ENCODE results near the gene SPAG16. TPM values are rescaled to one million over a fixed set of nuclear protein-coding genes. Genes with fewer than 3 reads are reported as not detected.

Gene SPAG16
- polyA plus RNA-seq, 3 donors from 2014 or later, result 9.7 to 18.6 (median 11.5) TPM

- Mint-ChIP-seq H3K4me1 (no peaks in the 10 kb centered on the region), H3K36me3 (no peaks in the 10 kb centered on the region), H3K27me3 (ENCODE audit: low read depth in 3 of 3) (no peaks in the 10 kb centered on the region), H3K4me3 (no peak overlapping the region), H3K27ac (no peak overlapping the region), H3K9me3 (peaks cover 0 to 8% (median 0%) of the 10 kb centered on the region in 6 donors)
- no peak for DNase-seq
Observed at GRCh38 chr2:214379227-214379626, 1095.0 kb downstream of the SPAG16 start.

- no peaks in the 10 kb centered on the region for H3K36me3 Mint-ChIP-seq
- no peak overlapping the region for H3K27ac Mint-ChIP-seq
- H3K4me3 Mint-ChIP-seq, result no peak overlapping the region
- no peaks in the 10 kb centered on the region for H3K4me1 Mint-ChIP-seq
- H3K27me3 Mint-ChIP-seq (ENCODE audit: low read depth in 3 of 3), result no peaks in the 10 kb centered on the region
- peaks cover 0 to 4% (median 0%) of the 10 kb centered on the region in 6 donors for H3K9me3 Mint-ChIP-seq
- no peak for DNase-seq
Observed at GRCh38 chr2:214380681-214381080, 1096.4 kb downstream of the SPAG16 start.

- Mint-ChIP-seq H3K27me3 (ENCODE audit: low read depth in 3 of 3) (no peaks in the 10 kb centered on the region), H3K27ac (no peak overlapping the region), H3K4me1 (no peaks in the 10 kb centered on the region)
Observed at GRCh38 chr2:214382229-214382628, 1098.0 kb downstream of the SPAG16 start.

GRCh38 chr2:214386720-214387119 is 1102.5 kb downstream of the SPAG16 start:
- no peaks in the 10 kb centered on the region for H3K4me1 Mint-ChIP-seq
- H3K4me3 Mint-ChIP-seq, result no peak overlapping the region
- H3K27ac Mint-ChIP-seq, result no peak overlapping the region
- no peaks in the 10 kb centered on the region for H3K36me3 Mint-ChIP-seq
- peaks cover 0 to 4% (median 2%) of the 10 kb centered on the region in 6 donors for H3K9me3 Mint-ChIP-seq
- no peak for DNase-seq
- no peaks in the 10 kb centered on the region for H3K27me3 Mint-ChIP-seq (ENCODE audit: low read depth in 3 of 3)

More at GRCh38 chr2:214382229-214382628, 1098.0 kb downstream of the SPAG16 start:
- Mint-ChIP-seq H3K36me3 (no peaks in the 10 kb centered on the region), H3K9me3 (peaks cover 0 to 3% (median 0%) of the 10 kb centered on the region in 6 donors), H3K4me3 (no peak overlapping the region)
- DNase-seq, result no peak

DNA sequence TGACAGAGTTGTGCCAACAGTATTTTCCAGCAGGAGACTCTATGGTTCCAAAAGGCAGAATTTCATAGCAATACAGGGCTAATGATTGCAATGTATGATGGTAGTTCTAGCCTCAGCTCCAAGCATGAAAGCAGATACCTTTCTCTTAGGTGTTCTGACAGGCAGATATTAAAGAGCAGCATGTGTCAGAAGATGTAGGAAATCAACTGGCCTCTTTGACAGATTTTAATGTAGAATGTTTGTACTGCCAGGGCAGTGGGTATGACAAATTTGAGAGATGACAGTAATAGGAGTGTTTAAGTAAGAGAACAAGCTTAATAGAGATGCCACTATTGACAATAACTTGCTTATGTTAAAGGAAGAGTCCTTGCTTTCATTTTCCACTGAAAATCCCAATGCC is 1105.1 kb downstream of the SPAG16 start:
- Mint-ChIP-seq H3K9me3 (peaks cover 0 to 6% (median 3%) of the 10 kb centered on the region in 6 donors), H3K27me3 (ENCODE audit: low read depth in 3 of 3) (no peaks in the 10 kb centered on the region), H3K4me3 (no peak overlapping the region), H3K27ac (no peak overlapping the region), H3K4me1 (no peaks in the 10 kb centered on the region), H3K36me3 (no peaks in the 10 kb centered on the region)
- DNase-seq, result no peak

DNA sequence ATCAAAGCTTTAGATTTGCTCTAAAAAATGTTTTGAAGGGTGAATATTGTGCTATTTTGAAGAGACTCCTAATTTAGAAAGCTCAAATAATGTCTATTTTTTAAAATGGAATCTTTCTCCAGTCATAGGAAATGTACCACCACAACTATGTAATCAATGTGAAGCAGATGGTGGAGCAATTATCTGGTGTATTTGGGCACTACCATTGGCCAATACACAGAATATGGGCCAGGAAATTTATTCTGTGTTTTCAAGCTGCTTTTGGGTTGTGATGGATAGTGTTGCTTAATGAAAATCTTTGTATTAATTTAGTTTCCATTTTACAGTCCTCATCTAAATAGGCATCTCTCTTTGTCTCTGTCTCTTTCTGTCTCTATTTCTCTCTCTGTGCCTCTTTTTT is 1109.5 kb downstream of the SPAG16 start:
- Mint-ChIP-seq H3K9me3 (peaks cover 2 to 15% (median 4%) of the 10 kb centered on the region in 6 donors), H3K36me3 (no peaks in the 10 kb centered on the region), H3K27me3 (ENCODE audit: low read depth in 3 of 3) (no peaks in the 10 kb centered on the region), H3K4me3 (no peak overlapping the region), H3K27ac (no peak overlapping the region), H3K4me1 (no peaks in the 10 kb centered on the region)
- DNase-seq, result no peak

DNA sequence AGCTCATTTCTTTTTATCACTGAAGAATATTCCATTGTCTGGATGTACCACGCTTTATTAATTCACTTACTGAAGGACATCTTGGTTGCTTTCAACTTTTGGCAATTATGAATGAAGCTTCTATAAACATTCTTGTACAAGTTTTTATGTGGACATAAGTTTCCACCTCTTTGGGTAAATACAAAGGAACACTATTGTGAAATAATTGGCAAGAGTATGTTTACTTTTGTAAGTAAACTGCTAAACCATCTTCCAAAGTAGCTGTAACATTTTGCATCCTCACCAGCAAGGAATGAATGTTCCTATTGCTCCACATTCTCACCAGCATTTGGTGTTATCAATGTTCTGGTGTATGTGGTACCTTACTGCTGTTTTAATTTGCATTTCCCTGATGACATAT is 1110.8 kb downstream of the SPAG16 start:
- Mint-ChIP-seq H3K27me3 (ENCODE audit: low read depth in 3 of 3) (no peaks in the 10 kb centered on the region), H3K9me3 (peaks cover 2 to 12% (median 4%) of the 10 kb centered on the region in 6 donors)

DNA sequence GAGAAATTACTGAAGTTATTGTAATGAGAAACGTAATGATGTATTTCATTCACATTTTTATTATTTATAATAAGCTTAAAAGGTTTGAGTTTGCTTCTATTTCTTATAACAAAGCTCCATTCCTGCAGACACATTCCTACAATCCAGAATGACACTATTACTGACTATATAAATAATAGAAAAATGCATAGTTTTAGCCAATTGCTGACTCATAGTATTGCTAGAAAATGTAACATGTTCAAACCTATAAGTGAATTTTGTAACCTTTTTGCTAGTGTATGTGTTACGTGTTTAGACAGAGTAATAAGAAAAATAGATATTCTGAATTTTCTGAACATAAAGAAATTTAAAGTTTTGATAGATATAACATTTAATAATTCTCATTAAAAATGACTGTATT is 1117.3 kb downstream of the SPAG16 start:
- Mint-ChIP-seq H3K27ac (no peak overlapping the region), H3K36me3 (no peaks in the 10 kb centered on the region)

More for the DNA sequence above, 1110.8 kb downstream of the SPAG16 start:
- H3K27ac Mint-ChIP-seq, result no peak overlapping the region
- H3K4me3 Mint-ChIP-seq, result no peak overlapping the region
- DNase-seq, result no peak
- no peaks in the 10 kb centered on the region for H3K36me3 Mint-ChIP-seq
- no peaks in the 10 kb centered on the region for H3K4me1 Mint-ChIP-seq

GRCh38 chr2:214410128-214410775 is 1126.0 kb downstream of the SPAG16 start:
- Mint-ChIP-seq H3K27ac (no peak overlapping the region), H3K4me3 (no peak overlapping the region), H3K4me1 (no peaks in the 10 kb centered on the region), H3K9me3 (peaks cover 0 to 11% (median 0%) of the 10 kb centered on the region in 6 donors), H3K36me3 (no peaks in the 10 kb centered on the region), H3K27me3 (ENCODE audit: low read depth in 3 of 3) (no peaks in the 10 kb centered on the region)
- no peak for DNase-seq

More for the DNA sequence above, 1117.3 kb downstream of the SPAG16 start:
- Mint-ChIP-seq H3K27me3 (ENCODE audit: low read depth in 3 of 3) (no peaks in the 10 kb centered on the region), H3K9me3 (peaks cover 0 to 12% (median 3%) of the 10 kb centered on the region in 6 donors), H3K4me1 (no peaks in the 10 kb centered on the region), H3K4me3 (no peak overlapping the region)
- DNase-seq, result no peak

DNA sequence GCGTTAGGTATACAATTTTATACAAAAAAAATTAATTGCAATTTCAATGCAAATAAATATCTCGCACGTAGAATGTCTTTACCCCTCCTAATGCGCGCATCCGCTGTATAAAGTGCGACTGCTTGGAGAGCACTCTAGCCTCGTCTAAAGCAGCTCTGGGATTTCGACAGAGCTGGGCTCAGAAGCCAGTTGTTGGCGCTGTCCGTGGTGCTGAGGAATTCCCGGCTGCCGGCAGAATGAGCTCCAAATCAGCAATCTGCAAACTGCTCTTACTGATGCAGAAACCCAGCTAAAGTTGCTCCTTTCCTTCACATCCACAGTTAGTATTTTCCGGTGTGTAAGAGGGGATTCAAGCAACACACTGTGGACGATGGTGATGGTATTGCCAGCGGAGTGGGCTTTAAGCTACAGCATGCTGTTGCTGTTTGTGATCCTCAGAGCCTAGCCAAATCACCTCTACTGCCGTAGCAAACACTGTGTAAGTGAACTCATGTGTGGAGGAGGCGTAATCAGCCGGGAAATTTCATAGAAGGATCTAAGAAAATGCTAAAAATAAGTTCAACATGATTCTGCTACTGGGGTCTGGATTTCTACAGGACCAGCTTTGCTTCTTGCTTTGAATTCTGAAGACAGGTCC is 1126.8 kb downstream of the SPAG16 start, which contains the start of gene VWC2L:
Gene VWC2L, plus strand, starts transcription at position 137 of the 637 bp plus-strand sequence. CDS start 3,140 bp downstream, outside the sequence.
- DNase-seq, result no peak
- Mint-ChIP-seq H3K9me3 (peaks cover 0 to 12% (median 0%) of the 10 kb centered on the region in 6 donors), H3K4me1 (no peaks in the 10 kb centered on the region), H3K27ac (no peak within 1 kb of the TSS), H3K36me3 (no peaks in the 10 kb centered on the region), H3K4me3 (no peak within 1 kb of the TSS), H3K27me3 (ENCODE audit: low read depth in 3 of 3) (no peaks in the 10 kb centered on the region)

- H3K4me3 Mint-ChIP-seq, result no peak overlapping the region
- H3K27me3 Mint-ChIP-seq (ENCODE audit: low read depth in 3 of 3), result no peaks in the 10 kb centered on the region
- H3K36me3 Mint-ChIP-seq, result no peaks in the 10 kb centered on the region
- DNase-seq, result no peak
- H3K9me3 Mint-ChIP-seq, result peaks cover 0 to 12% (median 0%) of the 10 kb centered on the region in 6 donors
- no peak overlapping the region for H3K27ac Mint-ChIP-seq
- H3K4me1 Mint-ChIP-seq, result no peaks in the 10 kb centered on the region
Observed at GRCh38 chr2:214412679-214413078, 1128.4 kb downstream of the SPAG16 start.

GRCh38 chr2:214436470-214436869 is 1152.2 kb downstream of the SPAG16 start:
- Mint-ChIP-seq H3K4me1 (no peaks in the 10 kb centered on the region), H3K27me3 (ENCODE audit: low read depth in 3 of 3) (no peaks in the 10 kb centered on the region), H3K36me3 (no peaks in the 10 kb centered on the region), H3K9me3 (peaks cover 0 to 12% (median 3%) of the 10 kb centered on the region in 6 donors), H3K4me3 (no peak overlapping the region), H3K27ac (no peak overlapping the region)
- no peak for DNase-seq

DNA sequence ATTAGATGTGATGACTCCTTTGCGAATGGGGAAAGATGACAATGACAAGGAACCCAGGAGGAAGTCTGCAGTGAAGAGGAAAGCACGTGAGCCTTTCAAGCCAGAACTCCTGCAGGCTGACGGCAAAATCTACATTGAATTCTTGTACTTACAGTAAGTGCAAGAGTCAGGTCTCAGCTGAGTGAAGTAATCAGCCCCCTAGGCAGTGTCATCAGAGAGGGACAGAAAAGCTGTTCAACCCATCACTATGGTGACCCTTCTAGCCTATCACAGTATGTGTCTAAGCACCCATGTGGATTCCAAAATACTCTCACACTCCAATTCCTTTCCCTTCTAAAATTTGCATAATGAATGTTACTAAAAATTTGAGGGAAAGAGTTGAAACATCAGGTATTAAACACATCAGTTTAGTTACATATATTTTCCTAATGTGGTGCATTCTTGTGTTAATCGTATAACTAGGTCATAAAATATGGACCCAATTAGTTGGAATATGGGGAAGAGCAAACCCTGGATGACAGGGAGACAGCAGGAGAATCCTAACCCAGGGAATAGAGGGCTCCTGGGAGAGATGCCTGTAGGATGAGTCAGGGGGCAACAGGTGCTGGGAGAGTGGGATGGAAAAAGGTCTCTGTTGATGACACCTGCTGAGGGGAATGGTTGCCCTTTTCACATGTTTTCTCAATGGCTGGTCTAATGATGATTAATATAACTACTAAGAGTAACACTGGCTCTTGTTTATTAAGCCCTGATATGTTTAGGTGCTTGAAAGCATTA is 1166.0 kb downstream of the SPAG16 start:
- DNase-seq, result no peak
- no peak overlapping the region for H3K27ac Mint-ChIP-seq
- no peaks in the 10 kb centered on the region for H3K36me3 Mint-ChIP-seq
- H3K4me3 Mint-ChIP-seq, result no peak overlapping the region
- no peaks in the 10 kb centered on the region for H3K4me1 Mint-ChIP-seq
- H3K27me3 Mint-ChIP-seq (ENCODE audit: low read depth in 3 of 3), result no peaks in the 10 kb centered on the region
- peaks cover 0 to 7% (median 2%) of the 10 kb centered on the region in 6 donors for H3K9me3 Mint-ChIP-seq

Measured in immature natural killer cell (primary cell).